Erythroblast (primary cell): Measurements from ENCODE around the gene PITRM1.

Experiments
- GATA1 ChIP-seq: IDR thresholded peaks from 2 replicates; pipeline ENCODE4 v1.6.1; 2011; ENCODE audit warnings: low read depth, mild to moderate bottlenecking, control low read depth, low read length, moderate library complexity
- POLR2A ChIP-seq: IDR thresholded peaks from 2 replicates; pipeline ENCODE4 v1.6.1; 2011; ENCODE audit warnings: mild to moderate bottlenecking, low read length

GRCh38 chr10:3098689-3099088, 73.9 kb downstream of the PITRM1 start:
- TF ChIP-seq POLR2A (no peak), GATA1 (no peak)
